Measurements from ENCODE around the gene SLC25A19.
A peak's percentile ranks its signal among the peaks of the same experiment; 100 is the strongest.

SLC25A19 gene

GRCh38 chr17:75316253-75316652 lies 27.0 kb upstream of the SLC25A19 start:
- no peak for DNase-seq (ENCODE audit: low spot score)
- TF ChIP-seq CTCF (IDR thresholded peaks at IDR 0.05; ENCODE audit: extremely low read depth, missing control alignments): no peak

GRCh38 chr17:75315541-75316243 lies 26.5 kb upstream of the SLC25A19 start:
- peak; percentile 35 for DNase-seq (ENCODE audit: low spot score)
- no peak for TF ChIP-seq CTCF (IDR thresholded peaks at IDR 0.05; ENCODE audit: extremely low read depth, missing control alignments)

GRCh38 chr17:75313941-75314551 lies 24.8 kb upstream of the SLC25A19 start:
- no peak for TF ChIP-seq CTCF (IDR thresholded peaks at IDR 0.05; ENCODE audit: extremely low read depth, missing control alignments)
- DNase-seq (ENCODE audit: low spot score): peak; percentile 32

- no peak for DNase-seq (ENCODE audit: low spot score)
- TF ChIP-seq CTCF (IDR thresholded peaks at IDR 0.05; ENCODE audit: extremely low read depth, missing control alignments): no peak
These were observed 19.7 kb upstream of the SLC25A19 start for GRCh38 chr17:75308732-75309629.

GRCh38 chr17:75307957-75308731 lies 18.9 kb upstream of the SLC25A19 start:
- TF ChIP-seq CTCF (IDR thresholded peaks at IDR 0.05; ENCODE audit: extremely low read depth, missing control alignments): no peak
- DNase-seq (ENCODE audit: low spot score): no peak

GRCh38 chr17:75301502-75302206 lies 12.4 kb upstream of the SLC25A19 start:
- DNase-seq (ENCODE audit: low spot score): no peak
- TF ChIP-seq CTCF (IDR thresholded peaks at IDR 0.05; ENCODE audit: extremely low read depth, missing control alignments): no peak
